ENCODE measurements around the gene AUH.

AUH gene

GRCh38 chr9:91342575-91342974 lies 19.1 kb downstream of the AUH start:
- no peak for TF ChIP-seq TEAD4 (IDR thresholded peaks at IDR 0.05)
- no peak for TF ChIP-seq NFIC (IDR thresholded peaks at IDR 0.05)
- TF ChIP-seq CREB1 (IDR thresholded peaks at IDR 0.05; ENCODE audit: low read depth), result no peak

- no peak for TF ChIP-seq CEBPB (IDR thresholded peaks at IDR 0.05)
- no peak for TF ChIP-seq MAX (IDR thresholded peaks at IDR 0.05)
- TF ChIP-seq CREB1 (IDR thresholded peaks at IDR 0.05; ENCODE audit: low read depth), result no peak
- no peak for TF ChIP-seq REST (IDR thresholded peaks at IDR 0.05; ENCODE audit: low read depth)
- TF ChIP-seq EGR1 (IDR thresholded peaks at IDR 0.05), result no peak
- TF ChIP-seq NFIC (IDR thresholded peaks at IDR 0.05), result no peak
- TF ChIP-seq RAD21 (IDR thresholded peaks at IDR 0.05; ENCODE audit: low read depth), result no peak
- no peak for TF ChIP-seq ZBTB7A (IDR thresholded peaks at IDR 0.05; ENCODE audit: low read depth)
Observed at GRCh38 chr9:91341749-91342148, 20.0 kb downstream of the AUH start.

- TF ChIP-seq TEAD4 (IDR thresholded peaks at IDR 0.05) (no peak), CREB1 (IDR thresholded peaks at IDR 0.05; ENCODE audit: low read depth) (no peak), EGR1 (IDR thresholded peaks at IDR 0.05) (no peak), TAF1 (IDR thresholded peaks at IDR 0.05; ENCODE audit: low read depth) (no peak), MAX (IDR thresholded peaks at IDR 0.05) (no peak), CEBPB (IDR thresholded peaks at IDR 0.05) (no peak), RAD21 (IDR thresholded peaks at IDR 0.05; ENCODE audit: low read depth) (no peak), TCF12 (IDR thresholded peaks at IDR 0.05; ENCODE audit: low read depth) (no peak), FOXM1 (IDR thresholded peaks at IDR 0.05; ENCODE audit: borderline replicate concordance, low read depth) (no peak), REST (IDR thresholded peaks at IDR 0.05; ENCODE audit: low read depth) (no peak), YY1 (IDR thresholded peaks at IDR 0.05; ENCODE audit: low read depth) (no peak), NFIC (IDR thresholded peaks at IDR 0.05) (no peak), USF1 (IDR thresholded peaks at IDR 0.05) (no peak), ZBTB7A (IDR thresholded peaks at IDR 0.05; ENCODE audit: low read depth) (no peak)
Observed at GRCh38 chr9:91341258-91341746, 20.4 kb downstream of the AUH start.

GRCh38 chr9:91340395-91340967 lies 21.2 kb downstream of the AUH start:
- TF ChIP-seq USF1 (IDR thresholded peaks at IDR 0.05) (no peak), RAD21 (IDR thresholded peaks at IDR 0.05; ENCODE audit: low read depth) (no peak), TAF1 (IDR thresholded peaks at IDR 0.05; ENCODE audit: low read depth) (no peak), EP300 (IDR thresholded peaks at IDR 0.05; ENCODE audit: borderline replicate concordance) (no peak)

GRCh38 chr9:91338681-91339080 lies 23.0 kb downstream of the AUH start:
- no peak for TF ChIP-seq REST (IDR thresholded peaks at IDR 0.05; ENCODE audit: low read depth)
- TF ChIP-seq CREB1 (IDR thresholded peaks at IDR 0.05; ENCODE audit: low read depth), result no peak
- no peak for TF ChIP-seq EGR1 (IDR thresholded peaks at IDR 0.05)
- no peak for TF ChIP-seq TAF1 (IDR thresholded peaks at IDR 0.05; ENCODE audit: low read depth)
- TF ChIP-seq MAX (IDR thresholded peaks at IDR 0.05), result no peak
- no peak for TF ChIP-seq RAD21 (IDR thresholded peaks at IDR 0.05; ENCODE audit: low read depth)
- TF ChIP-seq EP300 (IDR thresholded peaks at IDR 0.05; ENCODE audit: borderline replicate concordance), result no peak
- TF ChIP-seq FOXM1 (IDR thresholded peaks at IDR 0.05; ENCODE audit: borderline replicate concordance, low read depth), result no peak
- TF ChIP-seq TCF12 (IDR thresholded peaks at IDR 0.05; ENCODE audit: low read depth), result no peak
- no peak for TF ChIP-seq CEBPB (IDR thresholded peaks at IDR 0.05)
- no peak for TF ChIP-seq USF1 (IDR thresholded peaks at IDR 0.05)
- no peak for TF ChIP-seq TEAD4 (IDR thresholded peaks at IDR 0.05)
- TF ChIP-seq YY1 (IDR thresholded peaks at IDR 0.05; ENCODE audit: low read depth), result no peak

All from Ishikawa (cell line).